ENCODE measurements around the gene RARRES2. TPM values are rescaled to one million over a fixed set of nuclear protein-coding genes. Genes with fewer than 3 reads are reported as not detected.

RARRES2 gene
- total and polyA plus RNA-seq, 2 of the 13 experiments (the other 11 are each of a cell fraction or from before 2014, with no cell fraction given), result 134 to 172 TPM

DNA sequence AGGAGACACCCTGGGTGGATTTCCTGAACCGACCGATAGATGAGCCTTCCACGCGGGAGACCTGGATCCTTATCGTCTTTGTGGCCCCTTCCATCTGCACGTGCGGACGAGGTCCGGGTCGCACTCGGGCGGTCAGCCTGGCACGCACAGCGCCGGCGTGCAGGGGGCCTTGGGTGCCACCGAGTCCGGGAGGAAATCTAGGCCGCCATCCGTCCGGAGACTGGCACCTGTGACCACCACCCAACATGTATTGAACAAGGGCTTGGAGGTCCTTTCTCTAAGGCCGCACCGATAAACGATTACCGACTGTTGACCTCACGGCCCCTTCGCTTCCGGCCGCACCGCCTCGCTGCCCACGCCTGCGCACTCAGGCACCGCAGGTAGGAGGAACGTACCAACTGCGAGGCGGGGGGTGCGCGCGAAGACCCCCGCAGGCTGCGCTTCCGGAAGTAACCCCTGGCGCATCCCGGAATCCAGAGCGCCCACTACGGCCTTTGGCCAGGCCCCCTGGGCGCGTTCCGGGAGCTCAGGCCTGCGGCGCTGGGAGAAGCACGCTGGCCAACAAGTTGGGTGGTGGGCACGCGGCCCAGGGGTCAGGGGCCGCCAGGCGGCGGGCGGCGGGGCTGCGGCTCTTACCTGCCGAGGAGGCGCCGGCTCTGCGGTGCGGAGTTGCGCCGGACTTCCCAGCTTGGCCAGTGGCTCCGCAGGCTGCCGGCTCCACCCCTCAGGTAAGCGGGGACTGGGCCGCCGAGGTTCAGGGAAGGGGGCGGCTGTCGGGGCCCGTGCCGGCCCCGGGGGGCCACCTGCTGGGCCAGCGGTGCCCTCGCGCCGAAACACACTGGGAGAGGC is 18.4 kb downstream of the RARRES2 start, which contains the start of the genes ACTR3C and LRRC61 (continued):
- TF ChIP-seq ZNF501 (CRISPR knock-in tag; IDR thresholded peaks at IDR 0.05), result peak; percentile 99
- no peak for TF ChIP-seq CBX2 (IDR thresholded peaks at IDR 0.05; ENCODE audit: low read depth, low read length)
- no peak; the same call in 1 of the 2 replicates for TF ChIP-seq CBX2 (CRISPR knock-in tag; IDR thresholded peaks at IDR 0.05; ENCODE audit: low read depth)
- TF ChIP-seq REPIN1 (CRISPR knock-in tag; IDR thresholded peaks at IDR 0.05; ENCODE audit: borderline replicate concordance, low read depth), result peak; percentile 84
- peak; percentile 88; the same call in 1 of the 2 replicates for TF ChIP-seq ZNF317 (CRISPR knock-in tag; IDR thresholded peaks at IDR 0.05)
- peak; percentile 79 for TF ChIP-seq EED (CRISPR knock-in tag; IDR thresholded peaks at IDR 0.05)
- TF ChIP-seq KDM1A (CRISPR knock-in tag; IDR thresholded peaks at IDR 0.05), result no peak
- TF ChIP-seq, protein P1, sequence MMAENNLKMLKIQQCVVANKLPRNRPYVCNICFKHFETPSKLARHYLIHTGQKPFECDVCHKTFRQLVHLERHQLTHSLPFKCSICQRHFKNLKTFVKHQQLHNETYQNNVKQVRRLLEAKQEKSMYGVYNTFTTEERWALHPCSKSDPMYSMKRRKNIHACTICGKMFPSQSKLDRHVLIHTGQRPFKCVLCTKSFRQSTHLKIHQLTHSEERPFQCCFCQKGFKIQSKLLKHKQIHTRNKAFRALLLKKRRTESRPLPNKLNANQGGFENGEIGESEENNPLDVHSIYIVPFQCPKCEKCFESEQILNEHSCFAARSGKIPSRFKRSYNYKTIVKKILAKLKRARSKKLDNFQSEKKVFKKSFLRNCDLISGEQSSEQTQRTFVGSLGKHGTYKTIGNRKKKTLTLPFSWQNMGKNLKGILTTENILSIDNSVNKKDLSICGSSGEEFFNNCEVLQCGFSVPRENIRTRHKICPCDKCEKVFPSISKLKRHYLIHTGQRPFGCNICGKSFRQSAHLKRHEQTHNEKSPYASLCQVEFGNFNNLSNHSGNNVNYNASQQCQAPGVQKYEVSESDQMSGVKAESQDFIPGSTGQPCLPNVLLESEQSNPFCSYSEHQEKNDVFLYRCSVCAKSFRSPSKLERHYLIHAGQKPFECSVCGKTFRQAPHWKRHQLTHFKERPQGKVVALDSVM (CRISPR knock-in tag; IDR thresholded peaks at IDR 0.05), result peak; percentile 1
- peak; percentile 85 for TF ChIP-seq ZBTB26 (CRISPR knock-in tag; IDR thresholded peaks at IDR 0.05; ENCODE audit: borderline replicate concordance)
- TF ChIP-seq ZNF274 (CRISPR knock-in tag; IDR thresholded peaks at IDR 0.05), result peak; percentile 95
- TF ChIP-seq RFX1 (IDR thresholded peaks at IDR 0.05), result no peak
- TF ChIP-seq ZNF710 (CRISPR knock-in tag; IDR thresholded peaks at IDR 0.05; ENCODE audit: borderline replicate concordance), result peak; percentile 63; the same call in 1 of the 2 replicates
- no peak for TF ChIP-seq REL (CRISPR knock-in tag; conservative IDR thresholded peaks at IDR 0.05)
- peak; percentile 5; the same call in 1 of the 2 replicates for TF ChIP-seq ZBTB33 (CRISPR knock-in tag; IDR thresholded peaks at IDR 0.05)
- TF ChIP-seq, protein P2, sequence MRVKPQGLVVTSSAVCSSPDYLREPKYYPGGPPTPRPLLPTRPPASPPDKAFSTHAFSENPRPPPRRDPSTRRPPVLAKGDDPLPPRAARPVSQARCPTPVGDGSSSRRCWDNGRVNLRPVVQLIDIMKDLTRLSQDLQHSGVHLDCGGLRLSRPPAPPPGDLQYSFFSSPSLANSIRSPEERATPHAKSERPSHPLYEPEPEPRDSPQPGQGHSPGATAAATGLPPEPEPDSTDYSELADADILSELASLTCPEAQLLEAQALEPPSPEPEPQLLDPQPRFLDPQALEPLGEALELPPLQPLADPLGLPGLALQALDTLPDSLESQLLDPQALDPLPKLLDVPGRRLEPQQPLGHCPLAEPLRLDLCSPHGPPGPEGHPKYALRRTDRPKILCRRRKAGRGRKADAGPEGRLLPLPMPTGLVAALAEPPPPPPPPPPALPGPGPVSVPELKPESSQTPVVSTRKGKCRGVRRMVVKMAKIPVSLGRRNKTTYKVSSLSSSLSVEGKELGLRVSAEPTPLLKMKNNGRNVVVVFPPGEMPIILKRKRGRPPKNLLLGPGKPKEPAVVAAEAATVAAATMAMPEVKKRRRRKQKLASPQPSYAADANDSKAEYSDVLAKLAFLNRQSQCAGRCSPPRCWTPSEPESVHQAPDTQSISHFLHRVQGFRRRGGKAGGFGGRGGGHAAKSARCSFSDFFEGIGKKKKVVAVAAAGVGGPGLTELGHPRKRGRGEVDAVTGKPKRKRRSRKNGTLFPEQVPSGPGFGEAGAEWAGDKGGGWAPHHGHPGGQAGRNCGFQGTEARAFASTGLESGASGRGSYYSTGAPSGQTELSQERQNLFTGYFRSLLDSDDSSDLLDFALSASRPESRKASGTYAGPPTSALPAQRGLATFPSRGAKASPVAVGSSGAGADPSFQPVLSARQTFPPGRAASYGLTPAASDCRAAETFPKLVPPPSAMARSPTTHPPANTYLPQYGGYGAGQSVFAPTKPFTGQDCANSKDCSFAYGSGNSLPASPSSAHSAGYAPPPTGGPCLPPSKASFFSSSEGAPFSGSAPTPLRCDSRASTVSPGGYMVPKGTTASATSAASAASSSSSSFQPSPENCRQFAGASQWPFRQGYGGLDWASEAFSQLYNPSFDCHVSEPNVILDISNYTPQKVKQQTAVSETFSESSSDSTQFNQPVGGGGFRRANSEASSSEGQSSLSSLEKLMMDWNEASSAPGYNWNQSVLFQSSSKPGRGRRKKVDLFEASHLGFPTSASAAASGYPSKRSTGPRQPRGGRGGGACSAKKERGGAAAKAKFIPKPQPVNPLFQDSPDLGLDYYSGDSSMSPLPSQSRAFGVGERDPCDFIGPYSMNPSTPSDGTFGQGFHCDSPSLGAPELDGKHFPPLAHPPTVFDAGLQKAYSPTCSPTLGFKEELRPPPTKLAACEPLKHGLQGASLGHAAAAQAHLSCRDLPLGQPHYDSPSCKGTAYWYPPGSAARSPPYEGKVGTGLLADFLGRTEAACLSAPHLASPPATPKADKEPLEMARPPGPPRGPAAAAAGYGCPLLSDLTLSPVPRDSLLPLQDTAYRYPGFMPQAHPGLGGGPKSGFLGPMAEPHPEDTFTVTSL (CRISPR knock-in tag; IDR thresholded peaks at IDR 0.05; ENCODE audit: borderline replicate concordance), result peak; percentile 77; the same call in 1 of the 2 replicates

Measured in HepG2 (cell line).